Liver (tissue), 3 donors: ENCODE measurements around the gene LRRFIP2.

Source experiments
- ATF3 ChIP-seq: IDR thresholded peaks from 2 replicates; pipeline ENCODE4 v1.6.1; 2016; ENCODE audit warnings: antibody characterized with exemption
- CTCF ChIP-seq: fragments of 150-350 bp; IDR thresholded peaks from 2 replicates; pipeline ENCODE4 v1.5.1; 2017; ENCODE audit warnings: improper control_type of control experiment, low read depth, low read length; ENCODE audit not compliant: missing input control
- EGR1 ChIP-seq, 2 donors: IDR thresholded peaks; 2 replicates each; pipeline ENCODE4 v1.6.1; 2016 to 2018; ENCODE audit warnings: antibody characterized with exemption in 2 of 2, low read depth in 2 of 2
- RAD21 ChIP-seq, 2 donors: IDR thresholded peaks; 2 replicates each; pipeline ENCODE4 v1.6.1; 2016; ENCODE audit warnings: antibody characterized with exemption in 2 of 2, mild to moderate bottlenecking in 2 of 2
- REST ChIP-seq: IDR thresholded peaks from 2 replicates; pipeline ENCODE4 v1.6.1; 2016; ENCODE audit warnings: antibody characterized with exemption, mild to moderate bottlenecking
- YY1 ChIP-seq: IDR thresholded peaks from 2 replicates; pipeline ENCODE4 v1.6.1; 2016; ENCODE audit warnings: antibody characterized with exemption, mild to moderate bottlenecking
- donor health status: healthy.
- donor health status: healthy.

GRCh38 chr3:37053753-37054152 is 120.6 kb downstream of the LRRFIP2 start:
- TF ChIP-seq YY1 (no peak), ATF3 (no peak), RAD21 (IDR thresholded peaks at IDR 0.05) (no peak), CTCF (no peak), REST (no peak), EGR1 (IDR thresholded peaks at IDR 0.05; ENCODE audit: low read depth in 2 of 2) (no peak)
